ENCODE measurements around the gene PLAA. TPM values are rescaled to one million over a fixed set of nuclear protein-coding genes. Genes with fewer than 3 reads are reported as not detected.
A peak's percentile ranks its signal among the peaks of the same experiment; 100 is the strongest.

The PLAA gene
- total RNA-seq, 1 experiment from 2014 or later, result 41.2 TPM

DNA sequence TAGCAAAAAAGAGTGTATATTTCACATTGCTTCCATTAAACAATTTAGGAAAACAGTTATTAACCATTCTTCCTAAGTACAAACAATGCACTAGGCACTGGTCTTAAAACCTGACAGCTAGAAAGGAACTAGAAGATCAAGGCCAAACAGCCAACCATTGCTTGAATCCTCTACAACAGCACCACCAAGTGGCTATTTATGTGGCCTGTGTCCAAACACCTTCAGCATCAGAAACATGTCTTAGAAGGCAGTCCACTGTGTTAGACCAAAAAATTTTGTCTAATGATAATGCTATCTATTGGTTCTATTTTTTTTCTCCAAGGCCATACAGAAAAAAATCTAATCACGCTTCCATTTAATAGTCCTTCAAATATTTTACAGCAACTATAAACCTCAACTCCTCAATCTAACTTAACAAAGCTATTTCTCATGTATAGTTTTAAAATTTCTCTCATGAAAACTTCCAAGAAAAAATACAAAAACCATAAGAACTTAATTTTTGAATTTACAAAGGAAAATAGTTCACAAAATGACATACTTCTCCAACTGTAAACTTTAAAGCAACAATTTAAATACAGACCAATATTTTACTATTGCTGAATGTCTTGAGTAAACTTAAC is 90.5 kb downstream of the PLAA start:
- Histone ChIP-seq H3K9me2 (ENCODE audit: insufficient read depth) (no peaks in the 10 kb centered on the region), H4K20me1 (ENCODE audit: insufficient read depth) (no peaks in the 10 kb centered on the region), H3K4me1 (ENCODE audit: control insufficient read depth in 1 of 2, insufficient read depth in 2 of 2, low read length in 2 of 2) (no peaks in the 10 kb centered on the region), H3K4me3 (replicated peaks in 1 of 2; ENCODE audit: low read depth in 1 of 2, low read length in 2 of 2) (no peak overlapping the region), H3K4me2 (ENCODE audit: low read length) (no peak overlapping the region), H3K79me2 (ENCODE audit: insufficient read depth, low read length) (no peaks in the 10 kb centered on the region), H3K9ac (ENCODE audit: low read length) (no peak overlapping the region), H3K36me3 (ENCODE audit: control insufficient read depth in 1 of 2, insufficient read depth in 2 of 2, low read length in 2 of 2) (peaks cover 3 to 7% of the 10 kb centered on the region in 2 experiments; a peak in 2 of 4 replicates), H3K27me3 (ENCODE audit: insufficient read depth, low read length) (no peaks in the 10 kb centered on the region), H3K9me3 (ENCODE audit: control insufficient read depth in 1 of 2, insufficient read depth in 1 of 2, low read depth in 1 of 2, low read length in 2 of 2) (no peaks in the 10 kb centered on the region), H3K27ac (ENCODE audit: low read depth, low read length) (no peak overlapping the region), H2AFZ (ENCODE audit: low read depth, low read length, poor library complexity, severe bottlenecking) (no peak overlapping the region)
- TF ChIP-seq YY1 (IDR thresholded peaks at IDR 0.05; ENCODE audit: extremely low read depth, insufficient replicate concordance, low read depth, low read length), result no peak
- no peak for TF ChIP-seq EZH2phosphoT487 (IDR thresholded peaks at IDR 0.05; ENCODE audit: borderline replicate concordance)
- no peak for TF ChIP-seq ELF1 (IDR thresholded peaks at IDR 0.05; ENCODE audit: borderline replicate concordance, low read depth)
- TF ChIP-seq RAD21 (IDR thresholded peaks at IDR 0.05; ENCODE audit: low read depth), result peak; percentile 69
- TF ChIP-seq, protein P1, sequence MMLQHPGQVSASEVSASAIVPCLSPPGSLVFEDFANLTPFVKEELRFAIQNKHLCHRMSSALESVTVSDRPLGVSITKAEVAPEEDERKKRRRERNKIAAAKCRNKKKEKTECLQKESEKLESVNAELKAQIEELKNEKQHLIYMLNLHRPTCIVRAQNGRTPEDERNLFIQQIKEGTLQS (IDR thresholded peaks at IDR 0.05), result no peak
- TF ChIP-seq, protein P2, sequence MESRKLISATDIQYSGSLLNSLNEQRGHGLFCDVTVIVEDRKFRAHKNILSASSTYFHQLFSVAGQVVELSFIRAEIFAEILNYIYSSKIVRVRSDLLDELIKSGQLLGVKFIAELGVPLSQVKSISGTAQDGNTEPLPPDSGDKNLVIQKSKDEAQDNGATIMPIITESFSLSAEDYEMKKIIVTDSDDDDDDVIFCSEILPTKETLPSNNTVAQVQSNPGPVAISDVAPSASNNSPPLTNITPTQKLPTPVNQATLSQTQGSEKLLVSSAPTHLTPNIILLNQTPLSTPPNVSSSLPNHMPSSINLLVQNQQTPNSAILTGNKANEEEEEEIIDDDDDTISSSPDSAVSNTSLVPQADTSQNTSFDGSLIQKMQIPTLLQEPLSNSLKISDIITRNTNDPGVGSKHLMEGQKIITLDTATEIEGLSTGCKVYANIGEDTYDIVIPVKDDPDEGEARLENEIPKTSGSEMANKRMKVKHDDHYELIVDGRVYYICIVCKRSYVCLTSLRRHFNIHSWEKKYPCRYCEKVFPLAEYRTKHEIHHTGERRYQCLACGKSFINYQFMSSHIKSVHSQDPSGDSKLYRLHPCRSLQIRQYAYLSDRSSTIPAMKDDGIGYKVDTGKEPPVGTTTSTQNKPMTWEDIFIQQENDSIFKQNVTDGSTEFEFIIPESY (IDR thresholded peaks at IDR 0.05; ENCODE audit: extremely low read depth, insufficient replicate concordance, low read length), result no peak
- TF ChIP-seq, protein P3, sequence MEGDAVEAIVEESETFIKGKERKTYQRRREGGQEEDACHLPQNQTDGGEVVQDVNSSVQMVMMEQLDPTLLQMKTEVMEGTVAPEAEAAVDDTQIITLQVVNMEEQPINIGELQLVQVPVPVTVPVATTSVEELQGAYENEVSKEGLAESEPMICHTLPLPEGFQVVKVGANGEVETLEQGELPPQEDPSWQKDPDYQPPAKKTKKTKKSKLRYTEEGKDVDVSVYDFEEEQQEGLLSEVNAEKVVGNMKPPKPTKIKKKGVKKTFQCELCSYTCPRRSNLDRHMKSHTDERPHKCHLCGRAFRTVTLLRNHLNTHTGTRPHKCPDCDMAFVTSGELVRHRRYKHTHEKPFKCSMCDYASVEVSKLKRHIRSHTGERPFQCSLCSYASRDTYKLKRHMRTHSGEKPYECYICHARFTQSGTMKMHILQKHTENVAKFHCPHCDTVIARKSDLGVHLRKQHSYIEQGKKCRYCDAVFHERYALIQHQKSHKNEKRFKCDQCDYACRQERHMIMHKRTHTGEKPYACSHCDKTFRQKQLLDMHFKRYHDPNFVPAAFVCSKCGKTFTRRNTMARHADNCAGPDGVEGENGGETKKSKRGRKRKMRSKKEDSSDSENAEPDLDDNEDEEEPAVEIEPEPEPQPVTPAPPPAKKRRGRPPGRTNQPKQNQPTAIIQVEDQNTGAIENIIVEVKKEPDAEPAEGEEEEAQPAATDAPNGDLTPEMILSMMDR (IDR thresholded peaks at IDR 0.05 in 2 of 3, conservative IDR thresholded peaks at IDR 0.05 in 1 of 3; ENCODE audit: borderline replicate concordance in 1 of 3, insufficient read depth in 1 of 3, low read depth in 2 of 3, low read length in 2 of 3), result peak; percentile 44 to 80 (median 79); a peak in 5 of 6 replicates
- ChIA-PET CTCF (interaction anchor here (0.6 to 1.5 kb wide), 4 partner anchors 110 to 200 kb away, joined by 4 to 13 read pairs (median 6); no protein-coding TSS in a partner anchor), RAD21 (ENCODE audit: low non-redundant PET in 1 of 2, low total read pairs in 2 of 2, uncharacterized antibody in 2 of 2, unreplicated experiment in 2 of 2) (interaction anchor here in 1 of 2 experiments (0.7 kb wide), 1 partner anchor 110 kb away, joined by 3 read pairs; no protein-coding TSS in a partner anchor), POLR2A (no interaction called here)
- intact Hi-C loops (cut with micrococcal nuclease), result loop anchor here (1.0 kb wide), 2 partner anchors 112 to 133 kb away; no protein-coding TSS in a partner anchor
- ATAC-seq, result peak; percentile 69
- peak; percentile 56 for DNase-seq (ENCODE audit: low read depth, low spot score)
- no TSS peak for BruUV-seq (replicated peaks)

Other genes starting within 250 kb of the PLAA start
- gene CAAP1, start 54.4 kb downstream of the PLAA start, total RNA-seq (2021; ENCODE audit: unreplicated experiment), result 19.1 TPM
- gene IFT74, start 9.2 kb upstream of the PLAA start, total RNA-seq (2021; ENCODE audit: unreplicated experiment), result 18.2 TPM
- not detected for gene LRRC19, start 58.4 kb upstream of the PLAA start, total RNA-seq (2021; ENCODE audit: unreplicated experiment)
- 0.15 TPM for gene TEK, start 162.0 kb upstream of the PLAA start, total RNA-seq (2021; ENCODE audit: unreplicated experiment)

Data from HCT116 (cell line).